ENCODE results near the gene ARAP1.

GRCh38 chr11:72720784-72721183 lies 31.4 kb downstream of the ARAP1 start:
- TF ChIP-seq CTCF (IDR thresholded peaks at IDR 0.05), result no peak
- TF ChIP-seq EP300 (IDR thresholded peaks at IDR 0.05), result no peak
- no peak for TF ChIP-seq POLR2A (IDR thresholded peaks at IDR 0.05)
- TF ChIP-seq POLR2AphosphoS5 (IDR thresholded peaks at IDR 0.05), result no peak

Measured in sigmoid colon (tissue), 4 donors.